HG02763 (cell line): ENCODE results near the gene MAPK6.
A peak's percentile ranks its signal among the peaks of the same experiment; 100 is the strongest.

Experiments used
- ATAC-seq: cut with Tn5 transposase; IDR thresholded peaks from one replicate; pipeline ENCODE4 v1.9.1; 2021; ENCODE audit warnings: mild to moderate bottlenecking, moderate library complexity; ENCODE audit not compliant: unreplicated experiment

MAPK6 gene

DNA sequence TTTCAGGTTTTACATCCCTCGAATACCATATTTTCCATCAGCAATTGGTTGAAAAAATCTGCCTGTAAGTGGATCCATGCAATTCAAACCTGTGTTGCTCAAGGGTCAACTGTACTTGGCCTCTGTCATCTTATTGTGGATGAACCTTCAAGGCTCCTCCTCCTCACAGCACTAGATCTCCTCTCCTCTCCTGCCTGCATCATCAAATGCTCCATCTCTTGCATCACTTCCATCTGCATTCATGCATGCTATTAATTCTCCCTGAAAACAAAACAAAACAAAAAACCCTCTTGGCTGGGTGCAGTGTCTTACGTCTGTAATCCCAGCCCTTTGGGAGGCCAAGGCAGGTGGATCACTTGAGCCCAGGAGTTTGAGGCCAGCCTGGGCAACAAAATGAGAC is 83.4 kb downstream of the MAPK6 start:
- no peak for ATAC-seq

DNA sequence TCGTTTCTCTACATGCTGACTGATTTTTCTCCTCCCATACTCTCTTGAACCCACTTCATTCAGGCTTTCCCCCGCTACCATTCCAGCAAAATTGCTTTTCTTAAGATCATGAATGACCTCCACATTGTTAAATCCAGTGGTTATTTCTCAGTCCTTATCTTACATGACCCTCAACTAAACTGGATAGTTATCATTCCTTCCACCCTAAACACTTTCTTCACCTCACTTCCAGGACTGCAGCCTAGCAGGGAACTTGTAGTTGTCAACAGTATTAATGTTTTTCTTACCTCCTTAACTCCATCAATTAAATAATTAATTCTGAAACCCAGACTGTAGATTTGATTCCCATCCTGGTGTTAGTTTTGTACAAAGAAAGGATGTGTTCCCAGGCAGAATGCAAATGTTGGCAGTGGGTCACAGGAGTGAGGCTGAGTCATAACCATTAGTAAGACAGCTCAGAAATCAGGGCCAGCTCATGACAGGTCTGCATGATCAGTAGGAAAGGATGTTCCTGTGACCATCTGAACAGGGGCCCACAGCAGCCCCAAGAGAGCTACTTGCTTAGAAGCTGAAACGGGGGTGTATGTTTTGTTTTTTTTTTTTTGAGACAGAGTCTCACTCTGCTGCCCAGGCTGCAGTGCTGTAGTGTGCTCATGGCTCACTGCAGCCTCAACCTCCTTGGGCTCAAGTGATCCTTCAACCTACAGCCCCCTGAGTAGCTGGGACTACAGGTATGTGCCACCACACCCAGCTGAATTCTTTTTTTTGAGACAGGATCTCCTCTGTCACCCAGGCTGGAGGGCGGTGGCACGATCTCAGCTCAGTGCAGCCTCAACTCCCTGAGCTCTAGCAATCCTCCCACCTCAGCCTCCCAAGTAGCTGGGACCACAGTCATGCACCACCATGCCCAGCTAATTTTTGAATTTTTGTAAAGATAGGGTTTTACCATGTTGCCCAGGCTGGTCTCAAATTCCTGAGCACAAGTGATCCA is 84.5 kb downstream of the MAPK6 start:
- ATAC-seq: peak; percentile 66

DNA sequence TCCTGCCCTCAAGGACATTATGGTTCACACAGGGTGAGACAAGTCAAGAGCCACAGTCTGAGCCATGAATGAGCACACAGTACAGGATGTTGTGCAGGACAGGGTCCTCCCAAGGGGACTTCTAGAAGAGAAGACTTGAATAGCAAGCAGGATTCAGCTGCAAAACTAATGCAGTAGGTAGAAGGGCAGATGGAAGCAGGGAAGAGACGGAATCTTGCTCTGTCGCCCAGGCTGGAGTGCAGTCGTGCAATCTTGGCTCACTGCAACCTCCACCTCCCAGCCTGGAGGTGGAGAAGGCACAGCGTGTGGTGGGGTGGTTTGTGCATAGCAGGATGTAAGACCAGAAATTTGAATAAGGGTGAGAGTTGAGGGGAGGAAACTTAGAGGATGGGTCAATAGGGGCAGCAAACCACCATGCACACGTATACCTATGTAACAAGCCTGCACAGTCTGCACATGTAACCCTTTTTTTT is 85.5 kb downstream of the MAPK6 start:
- peak; percentile 37 for ATAC-seq

DNA sequence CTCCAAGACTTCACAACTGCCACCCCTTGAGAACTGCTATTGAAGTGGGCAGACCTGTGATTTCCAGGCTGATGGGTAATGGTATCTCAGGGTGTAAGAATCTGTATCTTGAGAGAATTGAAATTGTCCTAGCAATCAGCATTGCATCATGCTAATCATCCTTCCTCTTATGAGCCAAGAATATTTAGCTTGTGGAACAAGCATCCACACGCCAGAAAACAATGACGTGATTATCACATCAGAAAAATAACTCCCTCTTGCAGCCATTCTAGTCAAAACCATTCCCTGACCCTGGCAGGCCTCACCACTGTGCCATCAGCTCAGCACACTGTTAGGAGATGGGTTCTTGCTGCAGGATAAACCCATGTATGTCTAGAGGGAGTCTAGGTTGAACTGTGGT is 86.8 kb downstream of the MAPK6 start:
- ATAC-seq: no peak

DNA sequence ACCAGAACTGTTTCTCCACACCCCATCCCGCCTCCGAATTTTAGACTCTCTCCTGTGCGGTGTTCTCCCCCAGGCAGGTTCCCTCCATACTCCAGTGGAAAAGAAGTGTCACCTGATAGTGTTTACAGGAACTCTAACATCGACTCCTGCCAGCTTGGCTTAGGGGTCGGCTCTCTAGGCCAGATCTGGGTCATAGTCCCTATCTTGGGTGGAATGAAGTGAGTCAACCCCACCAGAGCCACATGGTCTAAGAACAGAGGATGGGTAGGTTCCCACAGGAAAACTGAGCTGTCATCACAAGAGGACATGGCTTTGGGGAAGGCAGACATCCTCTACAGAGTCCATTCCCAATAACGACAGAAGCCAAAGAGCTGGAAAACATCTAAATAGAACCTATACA is 87.6 kb downstream of the MAPK6 start:
- no peak for ATAC-seq

DNA sequence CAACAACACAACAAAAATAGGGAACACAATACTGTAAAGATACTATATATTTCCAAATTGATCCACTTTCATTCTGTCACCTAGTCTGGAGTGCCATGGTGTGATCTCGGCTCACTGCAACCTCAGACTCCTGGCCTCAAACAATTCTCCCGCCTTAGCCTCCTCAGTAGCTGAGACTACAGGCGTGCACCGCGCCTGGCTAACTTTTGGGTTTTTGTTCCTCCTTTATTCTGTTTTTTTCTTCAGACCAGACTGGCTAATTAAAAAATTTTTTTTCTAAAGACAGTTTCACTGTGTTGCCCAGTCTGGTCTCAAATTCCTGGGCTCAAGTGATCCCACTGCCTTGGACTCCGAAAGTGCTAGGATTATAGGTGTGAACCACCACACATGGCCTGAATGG is 88.2 kb downstream of the MAPK6 start:
- ATAC-seq: no peak

DNA sequence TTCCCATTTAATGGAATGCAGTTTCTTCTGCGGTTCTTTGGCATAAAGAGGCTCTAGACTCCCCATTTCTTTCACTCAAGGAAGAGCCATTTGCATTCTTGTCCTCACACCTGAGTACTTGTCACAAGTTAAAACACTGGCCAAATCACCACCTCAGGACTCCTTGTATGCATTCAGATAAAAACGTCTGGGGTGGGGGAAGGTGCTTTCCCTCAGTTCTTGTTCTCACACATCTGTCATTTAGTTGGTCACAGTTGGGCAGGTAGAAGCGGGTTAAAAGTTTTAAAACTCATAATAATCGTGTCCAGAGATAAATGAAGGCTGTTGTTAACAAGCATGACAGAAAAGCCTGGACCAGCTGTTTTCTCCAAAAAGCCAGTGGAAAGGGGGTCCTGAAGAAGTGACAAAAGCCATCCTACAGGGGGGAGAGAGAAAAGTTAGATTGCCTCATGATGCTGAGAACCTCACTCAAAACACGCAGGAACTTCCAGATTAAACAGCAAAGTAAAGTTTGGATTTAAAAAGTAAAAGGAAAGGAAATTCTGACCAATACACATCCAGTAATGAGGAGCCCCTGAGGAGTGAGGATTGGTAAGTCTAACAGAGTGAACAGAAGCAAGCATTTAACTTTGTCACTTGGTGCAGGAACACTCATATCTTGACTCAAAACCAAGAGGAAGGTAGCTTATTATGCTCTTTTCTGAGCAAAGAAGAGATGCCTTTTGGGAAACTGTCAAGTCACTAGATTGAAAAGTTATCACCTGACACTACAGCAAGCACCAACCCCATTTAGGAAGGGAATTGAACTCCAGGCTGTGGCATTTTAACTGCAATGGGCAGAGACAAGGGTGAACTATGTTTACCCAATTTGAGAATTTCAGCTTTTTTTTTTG is 90.8 kb downstream of the MAPK6 start:
- ATAC-seq: no peak

DNA sequence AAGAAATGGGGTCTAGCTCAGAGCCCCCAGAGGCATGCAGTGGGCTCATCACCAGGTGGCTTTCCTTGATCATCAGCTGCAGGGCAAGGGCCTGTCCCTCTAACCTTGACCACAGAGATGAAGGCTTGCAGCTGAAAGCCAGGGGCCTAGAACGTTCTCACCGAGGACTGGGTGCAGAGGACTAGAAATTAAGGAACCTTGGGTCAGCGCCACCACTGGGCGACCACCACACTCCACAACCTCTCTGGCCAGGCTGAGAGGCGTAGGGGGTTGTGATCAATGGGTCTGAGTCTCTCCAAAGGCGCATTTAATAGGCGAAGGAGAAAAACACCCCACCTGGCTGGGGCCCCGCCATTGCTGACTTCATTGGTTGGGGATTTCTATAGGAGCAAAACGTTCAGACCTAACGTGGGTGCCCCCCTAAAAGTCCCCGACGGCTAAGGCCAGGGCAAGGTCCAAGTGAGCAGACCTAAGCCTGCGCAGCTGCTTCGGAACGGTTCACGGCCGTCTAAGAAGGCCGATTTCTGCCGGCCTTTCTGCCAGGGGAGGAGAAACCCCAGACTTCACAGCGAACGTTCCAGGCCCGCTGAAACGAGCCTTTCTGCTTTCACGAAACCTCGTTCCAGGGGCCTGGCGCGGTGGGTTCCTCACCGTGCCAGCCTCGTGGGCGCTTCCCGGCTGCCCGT is 92.6 kb downstream of the MAPK6 start:
- no peak for ATAC-seq

DNA sequence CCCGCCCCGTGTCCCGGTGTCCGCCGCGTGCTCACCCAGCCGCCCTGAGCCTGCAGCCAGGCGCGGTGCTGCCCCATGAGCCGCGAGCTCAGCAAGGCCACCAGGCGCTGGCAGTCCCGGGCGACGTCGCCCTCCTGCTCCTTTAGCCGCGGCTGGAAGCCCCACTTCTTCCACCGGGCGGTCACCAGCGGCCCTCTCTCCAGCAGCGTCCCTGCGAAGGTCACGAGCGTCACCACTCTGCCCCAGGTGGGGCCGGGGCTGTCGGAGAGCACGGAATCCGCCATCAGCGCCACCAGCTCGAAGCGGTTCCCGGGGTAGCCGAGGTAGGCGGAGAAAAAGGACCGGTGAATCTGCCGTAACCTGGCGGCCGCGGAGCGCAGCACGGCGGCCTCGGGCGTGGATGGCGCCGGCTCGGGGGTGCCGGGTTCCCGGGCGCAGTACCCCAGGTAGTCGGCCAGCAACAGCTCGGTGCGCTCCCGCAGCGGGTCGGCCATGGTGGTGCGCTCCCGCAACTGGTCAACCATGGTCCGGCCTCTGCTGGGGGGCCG is 93.3 kb downstream of the MAPK6 start:
- no peak for ATAC-seq

DNA sequence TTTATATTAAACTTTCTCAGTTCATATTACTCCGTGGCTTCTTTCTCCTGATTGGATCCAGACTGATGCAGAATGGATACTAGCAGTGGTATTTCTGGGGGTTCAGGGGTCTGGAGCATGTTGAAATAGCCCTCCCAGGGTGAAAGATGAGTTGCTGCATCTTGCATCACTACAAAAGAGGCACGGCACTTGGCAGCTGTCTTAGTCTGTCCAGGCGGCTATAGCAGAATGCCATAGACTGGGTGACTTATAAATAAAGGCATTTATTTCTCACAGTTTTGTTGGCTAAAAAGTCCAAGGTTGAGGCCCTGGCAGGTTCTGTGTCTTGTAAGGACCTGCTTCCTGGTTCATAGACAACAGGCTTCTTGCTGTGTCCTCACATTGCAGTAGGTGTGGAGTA is 94.2 kb downstream of the MAPK6 start:
- ATAC-seq: no peak

DNA sequence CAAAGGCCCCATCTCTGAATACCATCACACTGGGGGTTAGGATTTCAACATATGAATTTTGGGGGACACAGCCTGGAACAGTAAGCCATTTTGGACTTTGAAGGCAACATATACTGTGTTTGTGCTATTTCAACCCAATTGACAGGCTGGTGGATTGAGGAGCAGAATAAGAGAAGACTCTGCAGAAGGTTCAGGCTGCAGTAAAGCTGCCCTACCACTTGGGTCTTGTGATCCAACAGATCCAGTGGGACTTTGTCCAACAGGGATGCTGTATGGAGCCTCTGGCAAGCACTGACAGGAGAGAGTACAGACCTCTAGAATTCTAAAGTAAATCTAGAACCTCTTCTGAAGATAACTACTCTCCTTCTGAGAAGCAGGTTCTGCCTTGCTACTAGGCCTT is 94.7 kb downstream of the MAPK6 start:
- no peak for ATAC-seq

DNA sequence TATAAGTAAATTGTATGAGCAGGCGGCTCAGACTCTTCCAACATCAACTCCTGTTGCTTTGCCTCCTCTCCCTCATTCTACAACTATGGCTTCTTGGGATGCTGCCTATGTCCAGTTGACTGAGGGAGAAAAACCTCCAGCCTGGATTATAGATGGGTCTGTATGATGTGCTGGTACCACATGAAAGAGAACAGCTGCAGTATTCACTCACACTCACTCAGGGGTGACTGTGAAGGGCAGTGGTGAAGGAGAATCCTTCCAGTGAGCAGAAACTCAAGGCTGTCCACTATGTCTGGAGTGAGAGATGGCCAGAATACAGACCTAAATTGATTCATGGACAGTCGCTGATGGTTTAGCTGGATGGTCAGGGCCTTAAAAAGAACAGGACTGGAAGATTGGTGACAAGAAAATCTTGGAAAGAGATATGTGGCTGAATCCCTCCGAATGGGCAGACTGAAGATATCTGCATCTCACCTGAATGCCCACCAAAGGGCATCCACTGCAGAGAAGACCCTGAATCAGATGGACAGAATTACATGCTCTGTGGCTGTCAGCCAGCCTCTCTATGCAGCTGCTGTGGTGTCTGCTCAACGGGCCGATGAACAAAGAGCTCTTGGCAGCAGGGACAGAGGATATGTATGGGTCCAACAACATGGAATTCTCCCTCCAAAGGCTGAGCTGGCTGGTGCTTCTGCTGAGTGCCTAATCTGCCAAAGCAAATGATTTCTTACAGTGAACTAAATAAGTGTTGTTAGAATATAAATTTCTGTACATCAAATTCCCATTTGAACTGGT is 95.4 kb downstream of the MAPK6 start:
- no peak for ATAC-seq

DNA sequence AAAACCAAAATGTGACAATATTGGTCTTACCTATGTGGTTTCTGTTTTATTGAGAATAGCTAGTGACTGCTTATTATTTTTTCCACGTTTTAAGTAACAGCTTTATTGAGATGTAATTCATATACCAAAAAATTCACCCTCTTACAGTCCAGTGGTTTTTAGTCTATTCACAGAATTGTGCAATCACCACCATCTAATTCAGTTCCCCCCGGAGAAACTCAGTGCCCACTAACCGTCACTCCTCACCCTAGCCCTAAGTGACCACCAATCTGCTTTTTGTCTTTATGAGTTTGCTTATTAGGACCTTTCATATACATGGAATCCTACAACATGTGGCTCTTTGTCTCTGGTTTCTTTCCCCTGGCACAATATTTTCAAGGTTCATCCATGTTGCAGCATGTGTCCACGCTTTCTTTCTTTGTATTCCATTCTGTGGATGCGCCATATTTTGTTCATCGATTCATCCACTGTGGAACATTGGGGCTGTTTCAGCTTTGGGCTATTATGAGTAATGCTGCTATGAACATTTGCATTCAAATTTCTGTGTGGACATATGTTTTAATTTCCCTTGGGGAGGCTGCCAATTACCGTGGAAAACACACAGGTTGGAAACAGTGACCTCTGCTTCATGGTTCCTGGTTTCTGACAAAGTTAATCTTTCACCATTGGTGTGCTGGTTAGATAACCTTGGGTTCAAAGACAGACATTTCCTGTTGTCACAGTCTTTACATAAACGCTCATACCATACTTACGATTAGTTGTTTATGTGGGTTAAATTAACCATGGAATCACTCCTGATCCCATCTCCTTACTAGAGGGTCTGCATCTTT is 96.8 kb downstream of the MAPK6 start:
- no peak for ATAC-seq
